ENCODE results near the gene ABHD10. TPM values are rescaled to one million over a fixed set of nuclear protein-coding genes. Genes with fewer than 3 reads are reported as not detected.

The ABHD10 gene
- polyA plus RNA-seq, 2 of the 4 experiments (the other 2 are of a cell fraction): 31.8 to 42.1 TPM

DNA sequence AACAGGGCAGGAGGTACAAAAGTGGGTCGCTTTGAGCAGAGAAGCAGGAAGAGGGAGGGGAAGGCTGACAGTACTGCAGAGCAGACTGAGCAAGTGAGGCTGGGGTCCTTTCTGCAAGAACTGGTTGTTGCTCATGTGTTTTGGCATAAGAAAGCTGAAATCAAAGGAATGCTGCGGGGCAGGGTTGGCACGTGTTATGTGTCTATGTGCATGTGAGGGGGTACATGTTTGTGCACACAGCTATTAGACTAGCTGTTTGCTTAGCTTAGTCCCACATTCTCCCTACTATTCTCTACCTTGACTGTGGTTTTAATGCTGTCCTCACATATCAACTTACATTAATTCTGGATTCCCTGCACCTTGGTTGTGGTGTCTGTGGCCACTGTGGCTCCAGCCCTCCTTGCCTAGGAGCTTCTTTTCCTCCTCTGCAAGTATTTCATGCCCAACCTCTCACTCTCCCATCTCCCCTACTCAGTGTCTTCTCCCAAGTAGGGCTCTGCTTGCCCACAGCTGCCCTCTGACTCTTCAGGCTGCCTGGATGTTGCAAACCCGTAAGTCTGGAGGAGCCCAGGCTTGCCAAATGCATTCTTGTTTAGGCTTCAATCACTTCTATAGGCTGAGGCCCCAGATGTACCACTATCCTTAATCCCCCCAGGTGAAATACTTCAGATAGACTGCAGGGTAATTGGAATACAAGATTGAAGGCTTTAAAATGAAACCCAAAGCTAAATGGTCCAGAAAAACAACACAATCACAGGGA is 24.7 kb downstream of the ABHD10 start:
- Histone ChIP-seq H3K4me1 (no peaks in the 10 kb centered on the region; the same call in 2 of the 3 replicates), H3K9me3 (no peaks in the 10 kb centered on the region), H3K4me3 (no peak overlapping the region), H3K4me2 (no peak overlapping the region), H3K27ac (no peak overlapping the region)
- ATAC-seq (0 out of 6 replicates have a peak, but pooled peaks of 1 of the 2 experiments have one; percentile 22), DNase-seq (ENCODE audit: low read depth in 1 of 2, low spot score in 1 of 2) (no peak), FAIRE-seq (no peak)
- no peak for TF ChIP-seq POLR2A (IDR thresholded peaks at IDR 0.05; ENCODE audit: low read length)
- TF ChIP-seq, protein P1, sequence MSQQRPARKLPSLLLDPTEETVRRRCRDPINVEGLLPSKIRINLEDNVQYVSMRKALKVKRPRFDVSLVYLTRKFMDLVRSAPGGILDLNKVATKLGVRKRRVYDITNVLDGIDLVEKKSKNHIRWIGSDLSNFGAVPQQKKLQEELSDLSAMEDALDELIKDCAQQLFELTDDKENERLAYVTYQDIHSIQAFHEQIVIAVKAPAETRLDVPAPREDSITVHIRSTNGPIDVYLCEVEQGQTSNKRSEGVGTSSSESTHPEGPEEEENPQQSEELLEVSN (IDR thresholded peaks at IDR 0.05; ENCODE audit: borderline replicate concordance, low read depth): no peak
- POLR2A ChIA-PET: interaction anchor here (0.5 kb wide), 1 partner anchor 14 kb away, joined by 3 read pairs; no protein-coding TSS in a partner anchor
- WGBS (ENCODE audit: missing lambda C conversion rate): 77% methylated on average over 4 of the region's 4 CpGs
- CTCF ChIA-PET: interaction anchor here (1.1 to 6.6 kb wide), 9 partner anchors 11 to 336 kb away, joined by 3 to 81 read pairs (median 5); partner anchors contain the start of gene ABHD10

DNA sequence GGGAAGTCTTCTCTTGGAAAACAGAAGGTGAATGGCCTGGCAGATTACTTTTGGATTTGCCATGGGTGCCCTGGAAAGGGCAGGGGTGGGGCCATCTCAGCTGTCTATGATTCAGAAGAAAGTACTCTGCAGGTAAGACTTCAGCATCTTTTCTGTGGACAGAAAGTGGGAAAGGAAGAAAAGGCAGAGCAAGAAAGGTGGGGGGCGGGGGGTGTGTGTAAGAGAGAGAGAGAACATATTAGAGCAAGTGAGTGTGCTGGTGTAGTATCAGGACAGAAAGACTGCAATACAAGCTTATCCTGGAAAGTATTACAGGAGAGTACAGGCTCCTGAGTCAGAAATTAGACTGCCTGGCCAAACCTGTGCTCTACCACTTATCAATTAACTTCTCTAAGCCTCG is 25.4 kb downstream of the ABHD10 start:
- no peak overlapping the region for H3K27ac ChIP-seq
- POLR2A ChIA-PET: no interaction called here
- TF ChIP-seq KDM1A (IDR thresholded peaks at IDR 0.05; ENCODE audit: low read depth): no peak
- TF ChIP-seq POLR2A (IDR thresholded peaks at IDR 0.05; ENCODE audit: low read length): no peak
- TF ChIP-seq TP53 (CRISPR knock-in tag; IDR thresholded peaks at IDR 0.05): no peak
- TF ChIP-seq, protein P2, sequence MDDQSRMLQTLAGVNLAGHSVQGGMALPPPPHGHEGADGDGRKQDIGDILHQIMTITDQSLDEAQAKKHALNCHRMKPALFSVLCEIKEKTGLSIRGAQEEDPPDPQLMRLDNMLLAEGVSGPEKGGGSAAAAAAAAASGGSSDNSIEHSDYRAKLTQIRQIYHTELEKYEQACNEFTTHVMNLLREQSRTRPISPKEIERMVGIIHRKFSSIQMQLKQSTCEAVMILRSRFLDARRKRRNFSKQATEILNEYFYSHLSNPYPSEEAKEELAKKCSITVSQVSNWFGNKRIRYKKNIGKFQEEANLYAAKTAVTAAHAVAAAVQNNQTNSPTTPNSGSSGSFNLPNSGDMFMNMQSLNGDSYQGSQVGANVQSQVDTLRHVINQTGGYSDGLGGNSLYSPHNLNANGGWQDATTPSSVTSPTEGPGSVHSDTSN (IDR thresholded peaks at IDR 0.05): no peak
- TF ChIP-seq MAFK (IDR thresholded peaks at IDR 0.05; ENCODE audit: partially characterized antibody): no peak
- TF ChIP-seq, protein P3, sequence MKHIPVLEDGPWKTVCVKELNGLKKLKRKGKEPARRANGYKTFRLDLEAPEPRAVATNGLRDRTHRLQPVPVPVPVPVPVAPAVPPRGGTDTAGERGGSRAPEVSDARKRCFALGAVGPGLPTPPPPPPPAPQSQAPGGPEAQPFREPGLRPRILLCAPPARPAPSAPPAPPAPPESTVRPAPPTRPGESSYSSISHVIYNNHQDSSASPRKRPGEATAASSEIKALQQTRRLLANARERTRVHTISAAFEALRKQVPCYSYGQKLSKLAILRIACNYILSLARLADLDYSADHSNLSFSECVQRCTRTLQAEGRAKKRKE (CRISPR knock-in tag; IDR thresholded peaks at IDR 0.05; ENCODE audit: low read depth): no peak
- no peak for TF ChIP-seq PHF8 (IDR thresholded peaks at IDR 0.05; ENCODE audit: borderline replicate concordance, low read depth)
- TF ChIP-seq EHMT2 (IDR thresholded peaks at IDR 0.05; ENCODE audit: low read depth): no peak
- TF ChIP-seq RNF2 (IDR thresholded peaks at IDR 0.05; ENCODE audit: borderline replicate concordance, low read depth): no peak
- TF ChIP-seq EP300 (IDR thresholded peaks at IDR 0.05): no peak
- no peak for TF ChIP-seq POLR2AphosphoS2 (conservative IDR thresholded peaks at IDR 0.05; ENCODE audit: low read length)
- no peak for TF ChIP-seq HDAC2 (IDR thresholded peaks at IDR 0.05)
- no peak for TF ChIP-seq NR3C1 (IDR thresholded peaks at IDR 0.05)
- no peak for TF ChIP-seq NPAS2 (CRISPR knock-in tag; IDR thresholded peaks at IDR 0.05; ENCODE audit: borderline replicate concordance)
- TF ChIP-seq KDM5A (IDR thresholded peaks at IDR 0.05): no peak
- no peak for TF ChIP-seq FOSB (CRISPR knock-in tag; IDR thresholded peaks at IDR 0.05)
- no peak for TF ChIP-seq HOXA7 (CRISPR knock-in tag; IDR thresholded peaks at IDR 0.05)
- TF ChIP-seq, protein P4, sequence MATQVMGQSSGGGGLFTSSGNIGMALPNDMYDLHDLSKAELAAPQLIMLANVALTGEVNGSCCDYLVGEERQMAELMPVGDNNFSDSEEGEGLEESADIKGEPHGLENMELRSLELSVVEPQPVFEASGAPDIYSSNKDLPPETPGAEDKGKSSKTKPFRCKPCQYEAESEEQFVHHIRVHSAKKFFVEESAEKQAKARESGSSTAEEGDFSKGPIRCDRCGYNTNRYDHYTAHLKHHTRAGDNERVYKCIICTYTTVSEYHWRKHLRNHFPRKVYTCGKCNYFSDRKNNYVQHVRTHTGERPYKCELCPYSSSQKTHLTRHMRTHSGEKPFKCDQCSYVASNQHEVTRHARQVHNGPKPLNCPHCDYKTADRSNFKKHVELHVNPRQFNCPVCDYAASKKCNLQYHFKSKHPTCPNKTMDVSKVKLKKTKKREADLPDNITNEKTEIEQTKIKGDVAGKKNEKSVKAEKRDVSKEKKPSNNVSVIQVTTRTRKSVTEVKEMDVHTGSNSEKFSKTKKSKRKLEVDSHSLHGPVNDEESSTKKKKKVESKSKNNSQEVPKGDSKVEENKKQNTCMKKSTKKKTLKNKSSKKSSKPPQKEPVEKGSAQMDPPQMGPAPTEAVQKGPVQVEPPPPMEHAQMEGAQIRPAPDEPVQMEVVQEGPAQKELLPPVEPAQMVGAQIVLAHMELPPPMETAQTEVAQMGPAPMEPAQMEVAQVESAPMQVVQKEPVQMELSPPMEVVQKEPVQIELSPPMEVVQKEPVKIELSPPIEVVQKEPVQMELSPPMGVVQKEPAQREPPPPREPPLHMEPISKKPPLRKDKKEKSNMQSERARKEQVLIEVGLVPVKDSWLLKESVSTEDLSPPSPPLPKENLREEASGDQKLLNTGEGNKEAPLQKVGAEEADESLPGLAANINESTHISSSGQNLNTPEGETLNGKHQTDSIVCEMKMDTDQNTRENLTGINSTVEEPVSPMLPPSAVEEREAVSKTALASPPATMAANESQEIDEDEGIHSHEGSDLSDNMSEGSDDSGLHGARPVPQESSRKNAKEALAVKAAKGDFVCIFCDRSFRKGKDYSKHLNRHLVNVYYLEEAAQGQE (IDR thresholded peaks at IDR 0.05): no peak
- no peak for TF ChIP-seq EHF (CRISPR knock-in tag; IDR thresholded peaks at IDR 0.05)
- no peak overlapping the region for H3K4me2 ChIP-seq
- FAIRE-seq: no peak
- H3K9me3 ChIP-seq: no peaks in the 10 kb centered on the region
- H3K4me1 ChIP-seq: no peaks in the 10 kb centered on the region; the same call in 2 of the 3 replicates
- ATAC-seq: no peak
- CTCF ChIA-PET: interaction anchor here (1.1 to 6.6 kb wide), 6 partner anchors 11 to 337 kb away, joined by 4 to 81 read pairs (median 5); partner anchors contain the start of gene ABHD10
- DNase-seq (ENCODE audit: low read depth in 1 of 2, low spot score in 1 of 2): no peak
- H3K4me3 ChIP-seq: no peak overlapping the region
- WGBS (ENCODE audit: missing lambda C conversion rate): 28% methylated on average over 2 of the region's 2 CpGs
